Stimulated activated naive CD4-positive, alpha-beta T cell treated with Interleukin-2 at 50 U/mL for 16 hours (primary cell): Measurements from ENCODE around the gene ACAD11.

Source experiments
- DNase-seq: peaks from one replicate; lab custom pipeline; 2025; lab: John Stamatoyannopoulos, UW

ACAD11 gene

DNA sequence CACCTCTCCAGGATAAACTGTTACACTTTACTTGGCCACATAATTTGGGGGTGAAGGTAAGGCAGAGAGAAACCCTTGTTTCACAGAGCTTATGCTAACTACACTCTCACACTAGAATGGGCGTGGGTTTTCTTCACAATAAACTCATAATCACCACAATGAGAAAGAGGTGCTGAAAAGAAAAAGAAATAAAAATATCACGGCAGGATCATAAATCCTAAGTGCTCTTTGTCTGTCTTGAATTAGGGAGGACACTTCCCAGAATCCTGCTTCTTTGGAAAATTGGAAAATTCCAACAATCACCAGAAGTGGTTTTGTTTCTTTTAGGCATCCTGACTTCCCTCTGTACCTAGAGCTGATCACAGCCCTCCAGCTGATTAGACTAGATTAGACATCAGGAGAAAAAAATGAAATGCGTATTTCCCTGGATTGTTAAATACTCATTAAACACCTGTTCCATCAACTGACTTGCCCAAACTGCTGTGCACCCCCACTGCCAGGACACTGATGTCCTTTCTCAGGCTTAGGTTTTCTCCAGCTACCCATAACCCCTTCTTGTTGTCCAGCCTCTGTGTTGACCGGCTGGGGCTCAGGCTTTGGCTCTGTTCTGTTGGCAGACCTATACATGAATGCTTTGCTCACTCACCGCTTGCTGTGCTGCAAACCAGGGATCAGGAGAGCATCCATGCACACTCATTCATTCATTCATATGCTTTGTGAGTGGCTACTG is 104.1 kb downstream of the ACAD11 start:
- DNase-seq = no peak

DNA sequence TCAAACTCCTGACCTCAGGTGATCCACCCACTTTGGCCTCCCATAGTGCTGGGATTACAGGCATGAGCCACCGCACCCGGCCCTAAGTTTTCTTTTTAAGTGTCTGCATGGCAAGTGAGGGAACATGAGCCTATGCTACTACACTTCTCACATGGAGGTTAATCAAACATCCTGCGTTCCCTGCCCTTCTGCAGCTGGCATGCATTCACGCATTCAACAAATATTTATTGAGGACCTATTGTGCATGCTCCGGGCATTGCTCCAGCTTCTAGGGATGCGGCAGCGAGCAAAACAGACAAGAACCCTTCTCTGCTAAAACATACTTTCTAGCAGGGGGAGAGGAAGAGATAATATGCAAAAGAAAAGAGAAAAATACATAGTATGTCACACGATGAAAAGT is 105.2 kb downstream of the ACAD11 start:
- no peak for DNase-seq

DNA sequence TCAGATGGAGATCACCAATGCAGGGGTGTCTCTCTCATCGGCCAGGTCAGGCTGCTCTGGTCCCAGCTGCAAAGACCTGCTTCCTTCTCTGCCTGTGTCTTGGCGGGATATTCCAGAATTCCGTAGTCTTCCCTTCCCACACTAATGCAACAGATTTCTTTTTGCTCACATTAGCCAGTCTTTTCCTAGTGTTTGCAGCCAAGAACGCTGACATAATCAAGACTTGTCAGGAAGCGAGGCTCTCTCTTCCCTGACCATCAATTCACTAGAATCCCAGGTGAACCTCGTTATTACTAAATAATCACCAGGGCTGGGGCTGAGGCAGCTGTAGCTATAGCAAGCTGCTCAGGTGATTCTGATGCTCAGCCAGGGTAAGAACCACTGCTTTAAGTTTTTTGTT is 105.8 kb downstream of the ACAD11 start:
- no peak for DNase-seq

DNA sequence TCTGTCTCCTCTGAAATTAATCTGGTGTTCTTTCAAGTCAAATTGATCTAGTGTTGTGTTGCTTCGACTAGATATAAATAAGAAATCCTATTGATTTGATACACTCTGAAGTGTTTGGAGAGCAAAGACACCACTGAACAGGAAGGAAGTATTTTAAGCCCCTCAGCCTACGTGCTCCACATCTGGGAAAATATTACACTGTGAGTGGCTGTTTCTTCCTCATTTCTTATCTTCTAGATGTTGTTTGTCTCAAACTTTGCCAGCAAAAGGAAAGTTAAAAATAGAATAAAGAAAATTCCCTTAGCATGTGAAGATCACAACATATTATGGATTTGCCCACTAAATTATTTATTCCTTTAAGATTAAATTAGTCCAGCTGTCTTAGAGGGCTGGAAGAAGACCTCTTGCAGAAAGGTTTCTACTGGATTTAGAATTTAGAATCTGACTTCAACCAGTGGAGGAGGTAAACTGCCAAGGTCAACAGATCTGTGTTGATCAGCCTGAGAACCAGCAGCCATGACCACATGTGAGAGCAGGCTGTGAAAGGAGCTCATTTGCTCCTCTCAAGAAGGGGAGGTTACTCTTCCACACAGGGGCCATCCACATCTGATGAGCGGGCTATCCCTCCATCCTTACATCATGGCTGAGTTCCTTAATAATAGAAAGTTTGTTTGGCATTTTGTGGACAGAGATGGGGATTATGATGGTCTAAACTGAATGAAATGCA is 108.9 kb downstream of the ACAD11 start:
- no peak for DNase-seq

DNA sequence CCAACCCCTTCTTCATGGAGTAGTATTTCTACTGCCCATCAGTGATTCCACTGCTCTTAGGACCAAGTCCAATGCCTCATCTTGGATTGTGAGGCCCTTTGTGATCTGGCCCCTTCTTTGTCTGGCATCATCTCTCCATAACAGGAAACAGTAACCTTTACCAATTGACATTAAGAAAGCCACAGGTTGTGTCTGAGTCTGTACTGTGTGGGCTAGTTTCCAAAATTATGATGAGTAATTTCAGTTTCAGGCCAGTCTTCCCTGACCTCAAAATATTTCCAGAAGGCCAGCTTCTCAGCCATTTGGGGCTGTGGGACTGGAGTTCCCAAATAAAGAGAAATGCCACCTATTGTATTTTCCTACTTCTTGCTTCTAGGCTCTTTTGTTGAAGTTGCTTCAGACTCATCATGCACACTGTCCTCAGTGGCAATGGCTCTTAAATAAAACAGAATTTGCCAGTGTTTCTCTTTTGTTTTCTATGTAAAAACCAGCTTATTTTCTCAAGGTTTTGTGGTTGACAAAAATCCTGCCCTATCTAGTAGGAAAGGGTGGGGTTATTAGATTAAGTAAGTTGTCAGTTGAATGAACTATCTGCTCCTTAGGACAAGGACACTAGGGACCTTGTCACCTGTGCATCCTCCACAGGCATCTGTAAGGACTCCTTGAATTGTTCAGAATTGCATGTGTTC is 109.6 kb downstream of the ACAD11 start:
- DNase-seq = no peak

DNA sequence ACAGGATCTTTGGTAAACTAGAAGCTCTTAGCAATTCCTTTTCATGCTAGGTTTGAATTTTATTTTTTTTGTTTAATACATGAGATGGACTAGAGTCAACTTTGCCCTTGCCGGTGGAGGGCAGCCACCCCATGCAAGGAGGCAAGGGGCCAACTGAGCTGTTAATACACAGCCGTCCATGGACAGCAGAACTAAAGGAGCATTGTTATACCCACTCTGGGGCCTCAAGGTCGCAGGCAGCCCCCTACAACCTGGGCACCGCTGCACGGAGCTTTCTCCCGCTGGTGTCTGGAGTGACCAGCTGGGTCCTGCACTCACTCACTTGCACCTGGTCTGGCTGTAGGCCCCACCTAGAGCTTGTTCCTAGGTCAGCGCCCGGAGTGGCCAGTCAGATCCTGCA is 110.4 kb downstream of the ACAD11 start:
- no peak for DNase-seq

- no peak for DNase-seq
Measured at GRCh38 chr3:132545471-132545870, 114.1 kb downstream of the ACAD11 start.

GRCh38 chr3:132544130-132544529 is 115.5 kb downstream of the ACAD11 start:
- DNase-seq = no peak

GRCh38 chr3:132543011-132543739 is 116.4 kb downstream of the ACAD11 start:
- no peak for DNase-seq

GRCh38 chr3:132542577-132542976 is 117.0 kb downstream of the ACAD11 start:
- DNase-seq = no peak

DNA sequence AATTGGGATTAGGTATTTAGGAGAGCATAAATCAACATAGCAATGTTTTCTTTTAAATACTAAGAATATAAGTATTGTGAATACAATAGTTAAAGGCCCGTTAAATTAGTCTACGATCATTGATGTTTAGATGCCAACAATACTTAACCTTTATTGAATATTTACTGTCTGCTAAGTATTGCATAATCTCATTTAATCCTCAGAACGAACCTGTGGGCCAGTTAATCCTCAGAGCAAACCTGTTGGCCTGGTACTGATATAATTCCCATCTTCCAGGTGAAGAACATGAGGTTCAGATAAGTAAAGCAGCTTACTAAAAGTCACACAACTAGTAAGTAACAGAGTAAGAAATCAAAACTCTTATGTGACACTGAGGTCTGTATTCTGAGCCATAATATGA is 119.9 kb downstream of the ACAD11 start:
- DNase-seq = no peak

DNA sequence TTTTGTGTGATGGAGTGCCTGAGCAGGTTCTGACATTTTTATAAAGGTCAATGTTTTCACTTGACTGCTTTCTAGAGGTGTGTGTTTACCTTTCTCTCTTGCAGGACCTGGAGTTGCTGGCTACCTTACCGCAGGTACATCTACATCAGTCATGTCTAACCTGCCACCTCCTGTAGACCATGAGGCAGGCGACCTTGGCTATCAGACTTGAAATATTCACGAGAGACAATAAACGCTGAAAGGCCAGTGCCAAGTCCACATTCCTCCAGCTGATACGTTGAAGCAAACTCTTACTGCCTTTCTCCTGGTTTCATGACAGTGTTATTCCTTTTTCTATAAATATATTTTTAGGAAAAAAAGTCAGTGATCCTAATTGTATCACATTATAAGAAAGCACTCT is 121.5 kb downstream of the ACAD11 start:
- DNase-seq = no peak

DNA sequence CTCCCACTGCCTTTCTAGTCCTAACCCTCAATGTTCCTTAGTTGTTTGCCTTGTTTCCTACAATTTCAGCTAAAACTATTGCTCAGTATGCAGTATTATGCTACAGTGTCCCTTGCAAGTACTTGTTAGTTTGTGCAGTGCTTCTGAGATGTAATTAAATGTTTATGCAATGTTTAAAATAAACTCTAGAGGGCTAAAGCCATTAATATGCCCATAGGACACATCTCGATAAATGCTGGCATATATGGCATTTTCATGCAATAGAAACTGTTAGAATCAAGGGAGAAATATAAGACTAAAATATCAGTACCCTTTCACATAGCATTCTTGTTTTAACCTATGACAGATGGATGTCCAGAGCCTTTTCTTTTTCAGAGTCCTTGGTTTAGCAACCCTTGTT is 122.3 kb downstream of the ACAD11 start:
- no peak for DNase-seq

DNA sequence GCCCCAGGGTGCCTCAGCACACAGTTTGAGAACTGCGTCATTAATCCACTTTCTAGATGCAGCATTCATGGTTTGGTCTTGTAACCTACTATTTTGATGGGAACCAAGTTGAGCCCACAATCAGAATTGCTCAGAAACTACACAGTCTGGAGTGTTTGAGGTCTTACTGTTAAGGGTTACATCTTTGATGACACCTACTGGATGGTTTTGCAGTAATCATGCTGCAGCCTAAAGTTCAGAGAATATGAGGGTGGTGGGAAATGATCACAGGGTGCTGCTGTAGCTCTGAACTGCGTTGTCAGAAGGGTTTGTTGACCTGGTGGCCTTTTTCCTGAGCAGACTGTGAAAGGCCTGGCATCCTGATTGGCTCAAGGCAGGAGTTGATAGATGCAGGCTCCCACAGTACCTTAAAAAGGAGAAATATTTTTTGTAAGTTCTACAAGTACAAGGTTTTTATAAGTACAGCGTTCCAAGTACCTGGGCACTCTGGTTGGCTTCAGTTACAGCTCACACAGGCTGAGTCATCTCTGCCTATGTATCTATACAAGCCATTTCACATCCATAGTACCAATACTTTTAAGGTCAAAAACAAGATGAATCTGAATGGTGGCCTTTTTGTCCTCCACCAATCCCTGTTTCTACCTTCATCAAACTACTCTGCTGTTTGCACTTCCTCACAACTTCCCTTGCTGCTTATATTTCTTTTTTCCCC is 123.0 kb downstream of the ACAD11 start:
- DNase-seq = no peak

GRCh38 chr3:132535575-132536441 is 123.8 kb downstream of the ACAD11 start:
- DNase-seq = peak; percentile 53

GRCh38 chr3:132530624-132531023 is 129.0 kb downstream of the ACAD11 start:
- DNase-seq = no peak

DNA sequence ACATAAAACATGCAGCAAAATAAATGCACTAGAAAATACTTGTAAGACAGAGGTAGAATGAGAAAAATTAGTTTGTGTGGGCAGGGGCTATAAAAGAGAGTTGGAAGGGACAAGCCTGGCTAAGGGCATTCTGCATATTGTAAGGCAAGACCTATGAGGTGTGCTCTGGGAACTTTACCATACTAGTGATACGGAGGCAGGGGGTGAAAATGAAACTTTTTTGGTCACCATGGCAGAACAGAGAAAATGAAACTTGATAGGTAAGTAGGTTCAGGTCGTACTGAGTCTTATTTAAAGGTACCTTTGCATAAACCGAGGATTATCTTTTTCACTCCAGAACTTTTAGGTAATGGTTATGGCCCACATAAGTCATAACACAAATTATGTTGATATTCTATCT is 137.3 kb downstream of the ACAD11 start:
- no peak for DNase-seq

- no peak for DNase-seq
Measured at GRCh38 chr3:132521901-132522300, 137.7 kb downstream of the ACAD11 start.

- DNase-seq = no peak
Measured at GRCh38 chr3:132519914-132520313, 139.7 kb downstream of the ACAD11 start.

DNA sequence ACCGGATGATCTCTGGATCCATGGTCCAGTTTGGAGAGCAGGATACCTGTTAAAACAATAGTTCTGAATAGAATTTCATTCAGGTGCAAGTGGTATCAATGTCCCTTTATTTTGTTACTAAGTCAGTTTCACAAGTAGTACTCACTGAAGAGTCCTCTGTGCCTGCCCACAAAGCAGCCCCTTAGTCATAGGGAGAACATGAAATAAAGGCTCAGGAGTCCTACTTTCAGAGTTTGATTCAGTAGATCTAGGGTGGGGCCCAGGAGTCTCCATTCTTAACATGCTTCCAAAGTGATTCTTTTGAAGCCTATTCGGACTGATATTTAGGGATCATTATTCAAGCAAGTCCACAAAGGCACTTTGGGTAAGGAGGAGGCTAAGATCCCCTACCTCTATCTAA is 142.3 kb downstream of the ACAD11 start:
- DNase-seq = no peak

DNA sequence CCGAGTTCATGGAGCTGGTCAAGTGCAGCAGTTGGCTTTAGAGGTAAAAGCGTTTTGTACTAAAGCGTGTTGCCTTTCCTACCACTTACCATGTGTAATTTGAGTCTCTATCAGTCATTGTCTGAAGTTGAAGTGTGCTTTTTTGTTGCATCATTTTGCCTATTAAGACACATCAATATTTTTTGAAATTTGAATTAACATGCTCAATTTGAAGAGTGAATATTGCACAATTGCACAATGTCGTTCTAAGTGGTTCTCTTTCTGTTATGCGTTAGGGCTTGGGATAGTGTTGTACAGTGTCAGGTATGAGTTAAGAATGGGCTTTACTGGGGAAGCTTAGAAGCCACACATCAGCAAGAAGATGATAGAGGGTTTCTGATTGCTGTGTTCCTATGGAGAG is 146.6 kb downstream of the ACAD11 start:
- DNase-seq = no peak
